WTC11 (cell line): Measurements from ENCODE around the gene AADAC.

Source experiments
- AR ChIP-seq: fragments of 250-450 bp; sonication (Bioruptor Pico); IDR thresholded peaks from 2 replicates; pipeline ENCODE4 v1.9.0; 2021; ENCODE audit warnings: mild to moderate bottlenecking
- ATF2 ChIP-seq: sonication (generic); formaldehyde crosslinking; IDR thresholded peaks from 2 replicates; pipeline ENCODE4 v1.8.1; 2022; ENCODE audit warnings: low read depth, missing genetic modification reagents, borderline replicate concordance
- CDX4 ChIP-seq: fragments of 250-450 bp; sonication (Bioruptor Pico); IDR thresholded peaks from 2 replicates; pipeline ENCODE4 v1.9.0; 2021; ENCODE audit warnings: moderate library complexity, mild to moderate bottlenecking, inconsistent platforms, borderline replicate concordance
- CTCF ChIP-seq: fragments of 200-600 bp; IDR thresholded peaks from 2 replicates; pipeline ENCODE4 v1.8.0; 2022; ENCODE audit warnings: antibody characterized with exemption
- E2F4 ChIP-seq: sonication (generic); formaldehyde crosslinking; IDR thresholded peaks from 2 replicates; pipeline ENCODE4 v1.8.1; 2022; ENCODE audit warnings: low read depth, mild to moderate bottlenecking, moderate library complexity, missing genetic modification reagents, borderline replicate concordance
- EMX1 ChIP-seq: fragments of 250-450 bp; sonication (Bioruptor Pico); IDR thresholded peaks from 2 replicates; pipeline ENCODE4 v1.8.0; 2021; ENCODE audit warnings: mild to moderate bottlenecking
- NFYB ChIP-seq: sonication (generic); formaldehyde crosslinking; conservative IDR thresholded peaks from 2 replicates; pipeline ENCODE4 v1.8.0; 2022; ENCODE audit warnings: low read depth, missing genetic modification reagents
- SMAD4 ChIP-seq: sonication (generic); formaldehyde crosslinking; IDR thresholded peaks from 2 replicates; pipeline ENCODE4 v1.8.0; 2022; ENCODE audit warnings: mild to moderate bottlenecking, missing genetic modification reagents
- TEAD4 ChIP-seq: sonication (generic); formaldehyde crosslinking; IDR thresholded peaks from 2 replicates; pipeline ENCODE4 v1.8.0; 2022; ENCODE audit warnings: mild to moderate bottlenecking, missing genetic modification reagents
- TF ChIP-seq, protein P1 (sequence below): sonication (generic); formaldehyde crosslinking; conservative IDR thresholded peaks from 2 replicates; pipeline ENCODE4 v1.8.1; 2022; ENCODE audit warnings: mild to moderate bottlenecking, missing genetic modification reagents
- TF ChIP-seq, protein P2 (sequence below): sonication (generic); formaldehyde crosslinking; IDR thresholded peaks from 2 replicates; pipeline ENCODE4 v1.8.1; 2022; ENCODE audit warnings: missing genetic modification reagents, borderline replicate concordance
- TF ChIP-seq, protein P3 (sequence below): sonication (generic); formaldehyde crosslinking; IDR thresholded peaks from 2 replicates; pipeline ENCODE4 v1.8.0; 2022; ENCODE audit warnings: mild to moderate bottlenecking, missing genetic modification reagents

GRCh38 chr3:151852074-151852811 is 38.3 kb downstream of the AADAC start:
- TF ChIP-seq ATF2 (CRISPR knock-in tag), result no peak
- TF ChIP-seq, protein P1, sequence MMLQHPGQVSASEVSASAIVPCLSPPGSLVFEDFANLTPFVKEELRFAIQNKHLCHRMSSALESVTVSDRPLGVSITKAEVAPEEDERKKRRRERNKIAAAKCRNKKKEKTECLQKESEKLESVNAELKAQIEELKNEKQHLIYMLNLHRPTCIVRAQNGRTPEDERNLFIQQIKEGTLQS (CRISPR knock-in tag), result no peak
- TF ChIP-seq E2F4 (CRISPR knock-in tag), result no peak
- no peak for TF ChIP-seq CTCF
- no peak for TF ChIP-seq SMAD4 (CRISPR knock-in tag)
- no peak for TF ChIP-seq AR
- TF ChIP-seq, protein P2, sequence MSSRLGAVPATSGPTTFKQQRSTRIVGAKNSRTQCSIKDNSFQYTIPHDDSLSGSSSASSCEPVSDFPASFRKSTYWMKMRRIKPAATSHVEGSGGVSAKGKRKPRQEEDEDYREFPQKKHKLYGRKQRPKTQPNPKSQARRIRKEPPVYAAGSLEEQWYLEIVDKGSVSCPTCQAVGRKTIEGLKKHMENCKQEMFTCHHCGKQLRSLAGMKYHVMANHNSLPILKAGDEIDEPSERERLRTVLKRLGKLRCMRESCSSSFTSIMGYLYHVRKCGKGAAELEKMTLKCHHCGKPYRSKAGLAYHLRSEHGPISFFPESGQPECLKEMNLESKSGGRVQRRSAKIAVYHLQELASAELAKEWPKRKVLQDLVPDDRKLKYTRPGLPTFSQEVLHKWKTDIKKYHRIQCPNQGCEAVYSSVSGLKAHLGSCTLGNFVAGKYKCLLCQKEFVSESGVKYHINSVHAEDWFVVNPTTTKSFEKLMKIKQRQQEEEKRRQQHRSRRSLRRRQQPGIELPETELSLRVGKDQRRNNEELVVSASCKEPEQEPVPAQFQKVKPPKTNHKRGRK, result no peak
- no peak for TF ChIP-seq TEAD4 (CRISPR knock-in tag)
- TF ChIP-seq, protein P3, sequence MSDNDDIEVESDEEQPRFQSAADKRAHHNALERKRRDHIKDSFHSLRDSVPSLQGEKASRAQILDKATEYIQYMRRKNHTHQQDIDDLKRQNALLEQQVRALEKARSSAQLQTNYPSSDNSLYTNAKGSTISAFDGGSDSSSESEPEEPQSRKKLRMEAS (CRISPR knock-in tag), result no peak
- TF ChIP-seq NFYB, result no peak
- TF ChIP-seq EMX1, result no peak
- TF ChIP-seq CDX4, result no peak
